ENCODE results near the gene PLAU.
"Not testable (repeated sequence)": the region's sequence is repeated elsewhere in the genome, so short reads cannot be mapped to it uniquely, and the experiment has no call there.

The PLAU gene

DNA sequence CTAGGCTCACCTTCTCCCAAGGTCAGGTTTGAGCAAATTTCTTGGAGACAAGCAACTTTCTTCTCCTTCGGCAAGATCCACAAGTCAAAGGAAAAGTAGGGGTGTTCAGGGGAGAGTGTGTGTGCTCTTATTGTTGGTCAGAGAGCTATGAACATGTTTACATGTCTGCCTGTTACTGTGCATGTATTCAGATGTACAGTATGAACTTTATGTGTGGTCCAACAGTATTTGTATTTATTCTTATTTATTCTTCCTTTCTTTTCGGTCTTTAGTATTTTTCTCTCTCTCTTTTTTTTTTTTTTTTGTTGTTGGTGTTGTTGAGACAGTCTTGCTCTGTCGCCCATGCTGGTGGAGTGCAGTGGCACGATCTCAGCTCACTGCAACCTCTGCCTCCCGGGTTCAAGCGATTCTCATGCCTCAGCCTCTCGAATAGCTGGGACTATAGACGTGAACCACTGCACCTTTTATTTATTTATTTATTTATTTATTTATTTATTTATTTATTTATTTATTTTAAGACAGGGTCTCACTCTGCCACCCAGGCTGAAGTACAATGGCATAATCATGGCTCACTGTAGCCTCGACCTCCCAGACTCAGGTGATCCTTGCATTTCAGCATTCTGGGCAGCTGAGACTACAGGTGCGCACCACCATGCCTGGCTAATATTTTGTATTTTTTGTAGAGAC, 38.2 kb downstream of the PLAU start:
- no peak overlapping the region for H3K4me3 ChIP-seq (ENCODE audit: low read depth, low read length)

DNA sequence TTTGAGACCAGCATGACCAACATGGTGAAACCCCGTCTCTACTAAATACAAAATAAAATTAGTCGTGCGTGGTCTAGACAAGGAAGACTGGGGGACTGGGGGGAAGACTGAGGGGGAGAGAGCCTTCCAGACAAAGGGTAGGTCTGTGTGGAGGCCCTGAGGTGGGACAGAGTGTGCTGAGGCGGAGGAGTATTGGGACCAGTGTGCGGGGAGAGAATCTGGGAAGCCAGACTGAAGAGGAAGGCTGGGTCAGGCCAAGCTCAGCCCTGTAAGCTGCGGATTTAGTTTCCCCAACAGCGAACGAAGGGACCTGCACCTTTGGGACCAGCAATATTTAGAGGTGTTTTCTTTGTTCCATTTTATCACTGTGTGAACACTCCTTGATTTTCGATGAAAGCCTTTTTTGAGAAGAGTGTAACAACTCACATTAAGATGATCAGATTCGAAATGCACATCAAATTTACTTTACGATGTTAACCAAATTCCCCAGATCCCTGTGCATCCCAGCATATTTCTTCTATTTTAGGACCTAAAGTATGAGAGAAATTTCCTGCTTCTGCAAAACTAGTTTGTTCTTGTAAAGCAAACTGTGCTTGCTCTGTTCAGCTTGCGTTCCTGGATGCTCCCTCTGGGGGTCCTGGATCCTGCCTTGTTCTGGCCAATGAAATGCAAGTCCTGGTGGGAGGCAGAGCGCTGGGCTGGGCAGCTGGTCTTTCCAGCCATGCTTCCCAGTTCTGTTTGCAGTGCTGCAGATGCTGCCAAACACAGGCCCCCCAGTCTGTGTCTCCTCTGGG, 39.4 kb downstream of the PLAU start:
- H3K4me3 ChIP-seq (ENCODE audit: low read depth, low read length): no peak overlapping the region

DNA sequence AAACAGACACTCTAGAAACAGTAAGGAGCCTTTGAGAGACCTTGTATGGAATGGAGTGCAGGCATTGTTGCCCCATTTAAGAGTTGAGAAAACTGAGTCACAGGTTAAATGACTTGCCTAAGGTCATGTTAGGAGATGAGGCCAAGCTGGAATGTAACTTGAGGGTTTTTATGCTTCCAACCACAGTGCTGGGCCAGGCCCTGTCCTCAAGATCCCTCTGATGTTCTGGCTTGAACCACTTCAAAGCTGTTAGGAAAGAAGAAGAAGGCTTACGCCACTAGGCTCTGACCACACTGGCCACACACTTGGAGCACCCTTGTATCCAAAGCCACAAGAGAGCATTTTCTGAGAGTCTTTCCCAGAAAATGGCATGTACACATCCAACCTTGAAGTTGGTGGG, 42.7 kb downstream of the PLAU start:
- H3K4me3 ChIP-seq (ENCODE audit: low read depth, low read length): no peak overlapping the region

- H3K4me3 ChIP-seq (ENCODE audit: low read depth, low read length): no peak overlapping the region
These were observed 43.8 kb downstream of the PLAU start for GRCh38 chr10:73954737-73955136.

- H3K4me3 ChIP-seq (ENCODE audit: low read depth, low read length): no peak overlapping the region
These were observed 44.8 kb downstream of the PLAU start for GRCh38 chr10:73955719-73956118.

- H3K4me3 ChIP-seq (ENCODE audit: low read depth, low read length): no peak overlapping the region
These were observed 45.8 kb downstream of the PLAU start for GRCh38 chr10:73956476-73957359.

- H3K4me3 ChIP-seq (ENCODE audit: low read depth, low read length): no peak overlapping the region
These were observed 48.7 kb downstream of the PLAU start for GRCh38 chr10:73959484-73960243.

- H3K4me3 ChIP-seq (ENCODE audit: low read depth, low read length): no peak overlapping the region
These were observed 51.5 kb downstream of the PLAU start for GRCh38 chr10:73962386-73962785.

DNA sequence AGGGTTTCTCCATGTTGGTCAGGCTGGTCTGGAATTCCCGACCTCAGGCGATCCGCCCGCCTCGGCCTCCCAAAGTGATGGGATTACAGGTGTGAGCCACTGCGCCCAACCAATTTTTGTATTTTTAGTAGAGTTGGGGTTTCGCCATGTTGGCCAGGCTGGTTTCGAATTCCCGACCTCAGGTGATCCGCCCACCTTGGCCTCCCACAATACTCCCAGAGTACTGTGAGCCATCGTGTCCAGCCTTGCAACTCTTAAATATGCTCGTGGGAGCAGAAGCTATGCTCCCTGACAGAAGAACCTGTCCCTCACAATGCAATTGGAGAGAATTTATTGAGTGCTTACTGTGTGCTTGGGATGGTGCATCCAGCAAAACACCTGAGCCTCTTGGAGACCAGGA, 52.6 kb downstream of the PLAU start:
- not testable (repeated sequence) for H3K4me3 ChIP-seq (ENCODE audit: low read depth, low read length)

DNA sequence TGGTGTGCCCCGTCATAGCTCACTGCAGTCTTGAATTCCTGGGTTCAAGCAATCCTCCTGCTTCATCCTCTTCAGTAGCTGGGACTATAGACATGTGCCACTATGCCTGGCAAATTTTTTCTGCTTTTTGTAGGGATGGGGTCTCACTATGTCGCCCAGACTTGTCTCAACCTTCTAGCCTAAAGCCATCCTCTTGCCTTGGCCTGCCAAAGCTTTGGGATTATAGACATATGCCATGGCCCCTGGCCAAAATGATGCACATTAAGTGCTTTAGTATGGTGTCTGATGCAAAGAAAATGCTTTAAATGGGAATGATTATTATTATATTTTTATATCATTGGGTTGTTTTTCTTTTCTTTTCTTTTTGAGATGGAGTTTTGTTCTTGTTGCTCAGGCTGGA, 53.8 kb downstream of the PLAU start:
- H3K4me3 ChIP-seq (ENCODE audit: low read depth, low read length): no peak overlapping the region

DNA sequence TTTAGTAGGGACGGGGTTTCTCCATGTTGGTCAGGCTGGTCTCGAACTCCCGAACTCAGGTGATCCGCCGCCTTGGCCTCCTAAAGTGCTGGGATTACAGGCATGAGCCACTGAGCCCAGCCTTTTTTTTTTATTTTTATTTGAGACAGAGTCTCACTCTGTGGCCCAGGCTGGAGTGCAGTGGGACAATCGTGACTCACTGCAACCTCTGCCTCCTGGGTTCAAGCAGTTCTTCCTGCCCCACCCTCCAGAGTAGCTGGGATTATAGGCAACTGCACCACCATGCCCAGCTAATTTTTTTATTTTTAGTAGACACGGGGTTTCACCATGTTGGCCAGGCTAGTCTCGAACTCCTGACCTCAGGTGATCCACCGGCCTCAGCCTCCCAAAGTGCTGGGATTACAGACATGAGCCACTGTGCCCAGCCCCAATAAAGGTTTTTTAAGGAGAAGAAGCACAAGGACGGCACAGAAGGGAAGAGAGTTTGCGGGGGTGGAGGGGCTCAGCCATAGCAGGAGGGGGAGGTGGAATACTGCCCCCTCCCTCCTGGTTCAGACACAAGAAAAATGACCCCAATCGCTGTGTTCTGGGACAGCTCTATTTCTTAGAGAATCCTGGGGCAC, 54.4 kb downstream of the PLAU start:
- H3K4me3 ChIP-seq (ENCODE audit: low read depth, low read length): not testable (repeated sequence)

DNA sequence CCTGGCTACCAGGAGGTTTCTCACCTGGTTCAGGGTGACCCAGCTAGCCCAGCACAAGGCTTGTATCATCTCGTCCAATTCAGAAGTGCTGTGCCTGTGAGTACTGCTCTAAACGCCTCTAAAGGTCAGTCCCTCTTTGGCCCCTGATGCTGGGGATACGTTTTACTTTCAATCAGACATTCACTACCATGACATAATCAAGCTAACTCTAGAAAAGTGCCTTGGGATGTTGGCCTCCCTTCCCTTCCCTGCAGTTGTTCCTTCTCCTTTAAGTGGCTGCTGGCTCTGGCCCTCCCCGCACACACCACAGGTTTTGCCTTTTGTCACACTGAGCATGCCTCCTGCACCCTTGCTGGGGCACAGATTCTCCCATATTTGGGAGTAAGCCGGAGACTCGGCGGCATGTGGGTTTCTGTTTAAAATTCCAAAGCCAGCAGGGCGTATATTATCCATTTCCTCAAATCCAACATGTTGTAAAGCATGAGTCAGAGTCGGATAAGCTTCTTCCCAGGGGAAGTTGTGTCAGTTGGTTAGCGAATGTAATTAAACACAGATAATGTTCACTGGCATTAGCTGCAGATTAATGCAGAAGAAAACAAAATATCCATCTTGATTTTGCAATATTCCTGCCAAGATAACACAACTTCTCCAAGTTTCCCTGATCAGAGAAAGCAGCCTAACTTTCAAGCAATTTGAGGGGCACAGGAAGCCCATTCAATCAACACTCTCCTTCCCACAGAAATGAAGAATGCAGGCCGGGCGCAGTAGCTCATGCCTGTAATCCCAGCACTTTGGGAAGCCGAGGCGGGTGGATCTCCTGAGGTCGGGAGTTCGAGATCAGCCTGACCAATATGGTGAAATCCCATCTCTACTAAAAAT, 55.2 kb downstream of the PLAU start:
- H3K4me3 ChIP-seq (ENCODE audit: low read depth, low read length): no peak overlapping the region

DNA sequence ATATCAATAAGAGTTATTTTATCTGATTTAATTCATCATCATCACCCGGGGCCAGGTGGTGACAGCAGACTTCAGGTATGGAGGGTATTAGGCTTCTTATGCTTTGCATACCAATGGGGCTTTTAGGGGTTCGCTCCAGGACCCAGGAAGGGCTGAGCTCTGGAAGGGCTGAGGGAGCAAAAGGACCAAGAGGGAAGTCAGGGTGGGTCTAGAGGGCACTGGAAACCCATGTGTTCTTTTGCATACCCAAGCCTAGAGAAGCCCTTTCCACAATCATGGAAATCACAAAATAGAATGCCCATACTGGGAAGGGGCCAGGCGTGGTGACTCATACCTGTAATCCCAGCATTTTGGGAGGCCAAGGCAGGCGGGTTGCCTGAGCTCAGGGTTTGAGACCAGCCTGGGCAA, 56.1 kb downstream of the PLAU start:
- no peak overlapping the region for H3K4me3 ChIP-seq (ENCODE audit: low read depth, low read length)
